Activated CD4-positive, alpha-beta T cell treated with anti-CD3 and anti-CD28 coated beads, Interleukin-2, amount 50 U/mL, for 4 hours (primary cell): Measurements from ENCODE around the gene TAOK2.

Experiments
- DNase-seq, 2 experiments: peaks; one replicate each; pipeline ENCODE4 v3.0.0-alpha.2; 2020

The TAOK2 gene

DNA sequence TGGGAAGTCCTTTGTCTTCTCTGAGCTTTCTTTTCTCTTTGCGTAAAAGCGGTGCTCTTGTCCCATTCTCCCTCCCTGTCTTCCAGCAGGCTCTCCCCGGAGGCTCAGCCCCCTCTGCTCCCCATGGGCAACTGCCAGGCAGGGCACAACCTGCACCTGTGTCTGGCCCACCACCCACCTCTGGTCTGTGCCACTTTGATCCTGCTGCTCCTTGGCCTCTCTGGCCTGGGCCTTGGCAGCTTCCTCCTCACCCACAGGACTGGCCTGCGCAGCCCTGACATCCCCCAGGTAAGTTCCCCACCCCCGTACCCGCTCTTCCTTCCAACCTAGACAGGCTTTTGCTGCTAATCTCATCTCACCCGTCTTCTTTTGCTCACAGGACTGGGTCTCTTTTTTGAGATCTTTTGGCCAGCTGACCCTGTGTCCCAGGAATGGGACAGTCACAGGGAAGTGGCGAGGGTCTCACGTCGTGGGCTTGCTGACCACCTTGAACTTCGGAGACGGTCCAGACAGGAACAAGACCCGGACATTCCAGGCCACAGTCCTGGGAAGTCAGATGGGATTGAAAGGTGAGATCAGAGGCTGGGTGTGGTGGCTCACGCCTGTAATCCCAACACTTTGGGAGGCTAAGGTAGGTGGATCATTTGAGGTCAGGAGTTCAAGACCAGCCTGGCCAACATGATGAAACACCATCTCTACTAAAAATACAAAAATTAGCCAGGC is 10.5 kb upstream of the TAOK2 start:
- no peak for DNase-seq

GRCh38 chr16:29968205-29968604 is 5.5 kb upstream of the TAOK2 start:
- no peak for DNase-seq

- DNase-seq, result no peak
Measured at GRCh38 chr16:29971304-29971703, 2.4 kb upstream of the TAOK2 start.

GRCh38 chr16:29972500-29972899 is 1.2 kb upstream of the TAOK2 start:
- no peak for DNase-seq

DNA sequence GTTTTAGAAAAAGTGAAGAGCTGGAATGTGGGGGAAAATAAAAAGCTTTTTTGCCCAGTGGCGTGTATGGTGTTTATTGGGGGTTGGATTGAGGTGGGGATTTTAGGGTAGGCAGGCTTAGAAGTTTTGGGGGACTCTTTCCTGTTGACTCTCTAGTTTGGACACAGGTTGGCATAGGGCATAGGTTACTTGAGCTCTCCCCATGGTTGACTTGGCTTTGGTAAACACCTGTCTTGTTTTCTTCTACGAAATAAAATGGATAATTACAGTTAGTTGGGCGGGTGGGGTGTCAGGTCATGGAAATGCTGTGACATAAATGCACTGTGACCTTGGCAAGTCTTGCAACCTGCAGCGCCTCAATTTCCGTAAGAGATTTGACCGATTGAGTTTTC is 680 bp upstream of the TAOK2 start:
- DNase-seq, result no peak

DNA sequence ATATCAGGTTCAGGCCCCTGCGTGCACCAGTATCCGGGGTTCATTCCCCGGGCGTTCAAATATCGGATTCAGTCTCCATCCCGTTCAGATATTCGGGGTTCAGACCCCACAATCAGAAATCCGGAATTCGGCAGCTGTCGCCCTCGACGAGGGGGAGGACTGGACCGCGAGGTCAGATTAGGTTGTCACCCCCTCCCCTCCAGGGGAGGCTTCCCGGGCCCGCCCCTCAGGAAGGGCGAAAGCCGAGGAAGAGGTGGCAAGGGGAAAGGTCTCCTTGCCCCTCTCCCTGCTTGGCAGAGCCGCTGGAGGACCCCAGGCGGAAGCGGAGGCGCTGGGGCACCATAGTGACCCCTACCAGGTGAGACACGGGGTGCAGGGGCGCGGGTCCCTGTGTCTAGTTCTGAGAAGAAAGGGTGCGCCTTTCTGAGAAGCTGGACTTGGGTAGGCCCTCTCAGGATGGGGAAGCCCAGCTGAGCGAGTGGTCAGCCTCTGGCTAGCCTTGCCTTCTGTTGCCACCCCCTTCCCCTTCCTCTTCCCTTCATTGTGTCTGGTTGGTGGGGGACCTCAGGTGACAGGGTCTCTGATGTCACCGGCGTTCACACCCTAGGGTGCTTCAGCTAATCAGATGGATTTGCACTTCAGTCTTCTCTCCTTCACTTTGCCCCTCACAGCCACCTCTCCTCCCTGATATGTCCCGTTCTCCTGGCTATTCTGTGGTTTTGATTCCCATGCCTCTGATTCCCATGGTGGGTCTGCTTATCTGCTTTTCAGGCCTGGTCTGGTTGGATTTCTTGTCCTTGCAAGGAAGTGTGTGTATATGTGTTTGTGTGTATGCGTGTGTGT is 844 bp downstream of the TAOK2 start:
- no peak for DNase-seq

DNA sequence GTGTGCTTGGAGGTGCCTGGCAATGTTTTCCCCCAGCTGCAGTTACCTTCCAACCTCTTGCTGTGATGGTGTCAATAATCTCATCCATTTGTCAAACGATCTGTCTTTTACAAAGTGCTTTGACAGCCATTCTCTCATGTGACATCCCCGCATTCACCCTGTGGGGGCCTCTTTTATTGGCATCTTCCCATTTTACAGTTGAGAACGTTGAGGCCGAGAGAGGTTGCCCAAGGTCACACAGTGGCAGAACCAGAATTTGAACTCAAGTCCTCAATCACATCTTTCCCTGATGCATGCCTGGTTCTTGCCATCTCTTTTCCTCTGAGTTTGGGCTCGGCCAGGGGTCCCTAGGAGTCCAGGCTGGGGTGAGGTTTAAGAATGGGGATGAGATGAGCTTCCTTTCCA is 1.5 kb downstream of the TAOK2 start:
- DNase-seq, result no peak

GRCh38 chr16:29975811-29976511 is 2.3 kb downstream of the TAOK2 start:
- DNase-seq, result no peak

DNA sequence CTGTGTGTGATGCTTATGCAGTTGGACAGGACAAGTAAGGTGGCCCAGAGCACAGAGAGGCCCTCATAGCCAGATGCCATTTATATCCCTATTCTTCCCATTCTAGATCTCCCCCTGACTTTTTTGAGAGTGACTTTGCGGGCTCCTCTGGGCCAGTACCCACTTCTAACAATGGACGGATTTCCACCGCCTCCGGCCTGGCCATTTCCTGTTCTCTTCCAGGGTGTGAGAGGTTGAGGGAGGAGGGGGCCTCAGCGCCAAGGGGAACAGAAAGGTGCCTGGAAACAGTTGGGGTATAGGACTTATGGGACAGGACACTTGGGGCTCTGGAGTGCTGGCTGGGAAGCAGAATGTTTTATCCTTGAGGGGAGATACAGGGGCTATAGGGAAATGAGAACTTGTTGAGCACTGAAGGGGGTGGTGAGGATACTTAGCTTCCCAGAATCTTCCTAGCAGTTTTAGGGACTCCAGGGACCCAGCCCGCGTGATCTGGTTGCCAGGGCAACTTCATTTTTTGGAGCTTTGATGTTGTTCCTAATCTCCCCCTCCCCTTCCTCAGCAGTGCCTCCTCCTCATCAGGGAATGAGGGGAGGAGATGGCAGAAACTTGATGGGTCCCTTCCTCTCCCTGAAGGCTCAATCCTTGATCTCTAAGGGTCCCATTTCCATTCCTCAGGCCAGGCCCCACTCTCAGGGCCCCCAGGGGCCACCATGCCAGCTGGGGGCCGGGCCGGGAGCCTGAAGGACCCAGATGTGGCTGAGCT is 3.6 kb downstream of the TAOK2 start:
- no peak for DNase-seq

- DNase-seq, result no peak
Measured at GRCh38 chr16:29978081-29978480, 4.4 kb downstream of the TAOK2 start.

GRCh38 chr16:29978564-29979270 is 5.0 kb downstream of the TAOK2 start:
- no peak for DNase-seq

DNA sequence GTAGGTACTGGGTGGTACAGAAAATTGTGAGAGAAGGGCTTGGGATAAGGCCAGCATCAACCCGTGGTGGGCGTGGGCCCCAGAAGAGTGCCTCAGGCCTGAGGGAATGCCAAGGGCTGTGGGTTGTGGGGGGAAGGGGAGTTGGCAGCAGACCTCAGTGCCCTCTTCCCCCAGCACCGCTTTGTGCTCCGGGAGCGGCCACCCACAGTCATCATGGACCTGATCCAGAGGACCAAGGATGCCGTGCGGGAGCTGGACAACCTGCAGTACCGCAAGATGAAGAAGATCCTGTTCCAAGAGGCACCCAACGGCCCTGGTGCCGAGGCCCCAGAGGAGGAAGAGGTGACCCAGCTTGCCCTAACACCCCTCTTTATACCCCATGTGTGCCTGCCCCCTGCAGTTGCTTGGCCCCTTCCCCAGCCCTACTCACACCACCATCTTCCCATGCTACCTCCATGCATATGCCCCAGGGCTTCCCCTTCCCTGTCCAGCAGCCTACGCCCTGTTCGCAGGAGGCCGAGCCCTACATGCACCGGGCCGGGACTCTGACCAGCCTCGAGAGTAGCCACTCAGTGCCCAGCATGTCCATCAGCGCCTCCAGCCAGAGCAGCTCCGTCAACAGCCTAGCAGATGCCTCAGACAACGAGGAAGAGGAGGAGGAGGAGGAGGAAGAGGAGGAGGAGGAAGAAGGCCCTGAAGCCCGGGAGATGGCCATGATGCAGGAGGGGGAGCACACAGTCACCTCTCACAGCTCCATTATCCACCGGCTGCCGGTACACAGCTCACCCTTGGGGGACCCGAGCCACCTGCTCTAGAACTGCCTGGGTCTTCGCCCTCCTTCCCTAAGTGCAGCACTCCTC is 9.1 kb downstream of the TAOK2 start:
- DNase-seq, result no peak

GRCh38 chr16:29983420-29984136 is 9.9 kb downstream of the TAOK2 start:
- DNase-seq, result no peak

GRCh38 chr16:29984137-29984763 is 10.6 kb downstream of the TAOK2 start:
- no peak for DNase-seq

GRCh38 chr16:29984764-29985147 is 11.1 kb downstream of the TAOK2 start:
- DNase-seq, result no peak

DNA sequence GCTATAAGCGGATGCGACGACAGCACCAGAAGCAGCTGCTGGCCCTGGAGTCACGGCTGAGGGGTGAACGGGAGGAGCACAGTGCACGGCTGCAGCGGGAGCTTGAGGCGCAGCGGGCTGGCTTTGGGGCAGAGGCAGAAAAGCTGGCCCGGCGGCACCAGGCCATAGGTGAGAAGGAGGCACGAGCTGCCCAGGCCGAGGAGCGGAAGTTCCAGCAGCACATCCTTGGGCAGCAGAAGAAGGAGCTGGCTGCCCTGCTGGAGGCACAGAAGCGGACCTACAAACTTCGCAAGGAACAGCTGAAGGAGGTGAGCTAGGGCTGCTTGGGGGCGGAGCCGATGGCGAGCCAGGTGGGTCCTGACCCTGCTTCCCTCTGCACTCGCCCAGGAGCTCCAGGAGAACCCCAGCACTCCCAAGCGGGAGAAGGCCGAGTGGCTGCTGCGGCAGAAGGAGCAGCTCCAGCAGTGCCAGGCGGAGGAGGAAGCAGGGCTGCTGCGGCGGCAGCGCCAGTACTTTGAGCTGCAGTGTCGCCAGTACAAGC is 11.7 kb downstream of the TAOK2 start:
- DNase-seq, result no peak

- no peak for DNase-seq
Measured at GRCh38 chr16:29986231-29986630, 12.6 kb downstream of the TAOK2 start.

DNA sequence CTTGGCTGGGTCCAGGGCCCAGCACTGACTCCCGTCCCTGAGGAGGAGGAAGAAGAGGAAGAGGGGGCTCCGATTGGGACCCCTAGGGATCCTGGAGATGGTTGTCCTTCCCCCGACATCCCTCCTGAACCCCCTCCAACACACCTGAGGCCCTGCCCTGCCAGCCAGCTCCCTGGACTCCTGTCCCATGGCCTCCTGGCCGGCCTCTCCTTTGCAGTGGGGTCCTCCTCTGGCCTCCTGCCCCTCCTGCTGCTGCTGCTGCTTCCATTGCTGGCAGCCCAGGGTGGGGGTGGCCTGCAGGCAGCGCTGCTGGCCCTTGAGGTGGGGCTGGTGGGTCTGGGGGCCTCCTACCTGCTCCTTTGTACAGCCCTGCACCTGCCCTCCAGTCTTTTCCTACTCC is 13.3 kb downstream of the TAOK2 start:
- DNase-seq, result no peak

DNA sequence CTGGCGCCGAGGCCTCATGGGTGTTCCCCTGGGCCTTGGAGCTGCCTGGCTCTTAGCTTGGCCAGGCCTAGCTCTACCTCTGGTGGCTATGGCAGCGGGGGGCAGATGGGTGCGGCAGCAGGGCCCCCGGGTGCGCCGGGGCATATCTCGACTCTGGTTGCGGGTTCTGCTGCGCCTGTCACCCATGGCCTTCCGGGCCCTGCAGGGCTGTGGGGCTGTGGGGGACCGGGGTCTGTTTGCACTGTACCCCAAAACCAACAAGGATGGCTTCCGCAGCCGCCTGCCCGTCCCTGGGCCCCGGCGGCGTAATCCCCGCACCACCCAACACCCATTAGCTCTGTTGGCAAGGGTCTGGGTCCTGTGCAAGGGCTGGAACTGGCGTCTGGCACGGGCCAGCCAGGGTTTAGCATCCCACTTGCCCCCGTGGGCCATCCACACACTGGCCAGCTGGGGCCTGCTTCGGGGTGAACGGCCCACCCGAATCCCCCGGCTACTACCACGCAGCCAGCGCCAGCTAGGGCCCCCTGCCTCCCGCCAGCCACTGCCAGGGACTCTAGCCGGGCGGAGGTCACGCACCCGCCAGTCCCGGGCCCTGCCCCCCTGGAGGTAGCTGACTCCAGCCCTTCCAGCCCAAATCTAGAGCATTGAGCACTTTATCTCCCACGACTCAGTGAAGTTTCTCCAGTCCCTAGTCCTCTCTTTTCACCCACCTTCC is 13.9 kb downstream of the TAOK2 start:
- no peak for DNase-seq
